ENCODE data around the gene STAMBP.

DNA sequence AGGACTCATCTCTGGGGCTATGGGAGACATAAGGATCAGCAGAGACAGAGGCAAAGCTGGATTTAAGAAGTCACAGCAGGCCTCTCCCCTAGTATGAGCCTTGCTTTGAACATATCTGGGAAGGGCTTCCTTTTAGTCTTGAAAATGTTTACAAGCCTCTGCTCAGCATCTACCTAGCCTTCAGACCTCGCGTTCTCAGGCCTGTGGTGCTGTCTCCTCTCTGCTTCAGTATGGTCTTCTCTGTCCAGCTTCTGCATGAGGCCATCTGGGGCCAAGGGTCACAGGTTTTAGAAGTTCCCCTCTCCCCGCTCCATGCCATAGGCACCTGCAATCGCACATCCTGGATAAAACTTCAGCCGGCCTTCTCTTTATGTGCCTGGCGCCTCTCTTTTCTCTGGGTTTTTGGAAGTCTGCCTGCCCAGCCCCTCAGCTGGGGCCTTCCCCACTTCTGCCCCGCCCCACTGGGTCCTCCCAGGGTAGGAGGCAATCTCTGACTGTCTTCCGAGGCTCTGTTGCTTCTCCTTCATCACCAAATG is 71.1 kb downstream of the STAMBP start:
- no peak for TF ChIP-seq CTCF (conservative IDR thresholded peaks at IDR 0.05; ENCODE audit: low read length)
- TF ChIP-seq EZH2phosphoT487 (IDR thresholded peaks at IDR 0.05; ENCODE audit: borderline replicate concordance): no peak

All from Loucy (cell line).